T-helper 22 cell (primary cell): ENCODE measurements around the gene ABRAXAS1.
"Not testable (repeated sequence)": the region's sequence is repeated elsewhere in the genome, so short reads cannot be mapped to it uniquely, and the experiment has no call there.

Experiments
- DNase-seq: peaks from one replicate; pipeline ENCODE4 v3.0.0-alpha.2; 2020; ENCODE audit warnings: low read depth

The ABRAXAS1 gene

DNA sequence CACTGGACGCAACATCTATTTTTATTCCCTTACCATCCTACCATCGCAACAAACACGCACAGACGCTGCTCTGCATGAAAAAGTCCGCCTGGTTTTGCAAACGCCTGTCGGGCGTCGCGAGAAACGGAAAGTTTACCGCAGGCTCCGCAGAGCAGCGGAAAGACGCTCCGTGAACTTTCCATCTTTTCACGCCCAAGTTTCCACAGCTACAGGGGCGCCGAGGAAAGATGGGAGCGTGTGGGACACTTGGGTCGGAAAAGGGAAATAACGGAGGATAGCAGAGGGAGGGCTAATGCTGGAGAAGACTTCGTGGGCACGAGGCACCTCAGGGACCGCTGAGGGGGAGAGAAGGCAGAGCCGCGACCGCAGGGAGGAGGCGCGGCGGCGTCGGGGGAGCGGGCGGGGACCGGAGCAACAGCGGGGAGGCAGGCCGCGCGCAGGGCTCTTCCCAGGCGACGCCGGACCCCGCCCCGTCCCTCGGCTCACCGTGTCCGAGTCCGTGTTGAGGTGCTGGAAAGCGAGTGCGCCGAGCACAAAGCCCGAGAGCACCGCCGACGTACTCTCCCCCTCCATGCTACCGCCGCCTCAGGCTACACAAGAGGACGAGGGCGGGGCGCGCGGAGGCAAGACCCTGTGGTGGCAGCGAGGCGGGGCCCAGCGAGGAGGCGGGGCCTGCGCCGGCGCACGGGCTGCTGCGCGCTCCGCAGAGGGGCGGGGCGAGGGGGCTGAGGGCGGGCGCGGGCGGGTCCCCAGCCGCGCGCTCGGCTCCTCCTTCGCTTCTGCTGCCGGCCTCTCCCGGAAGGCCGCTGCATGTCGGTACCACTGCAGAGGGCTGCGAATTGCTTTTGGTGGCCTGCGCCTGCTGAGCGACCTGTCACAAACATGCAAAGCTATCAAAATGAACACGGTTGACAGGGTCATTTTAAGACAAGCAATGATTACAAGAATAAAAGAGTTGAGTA is at the start of gene ABRAXAS1:
Gene ABRAXAS1, minus strand, starts transcription at position 601 of the 962 bp plus-strand sequence. Its CDS starts 28 bp downstream, at position 573.
- peak; percentile 89 for DNase-seq

DNA sequence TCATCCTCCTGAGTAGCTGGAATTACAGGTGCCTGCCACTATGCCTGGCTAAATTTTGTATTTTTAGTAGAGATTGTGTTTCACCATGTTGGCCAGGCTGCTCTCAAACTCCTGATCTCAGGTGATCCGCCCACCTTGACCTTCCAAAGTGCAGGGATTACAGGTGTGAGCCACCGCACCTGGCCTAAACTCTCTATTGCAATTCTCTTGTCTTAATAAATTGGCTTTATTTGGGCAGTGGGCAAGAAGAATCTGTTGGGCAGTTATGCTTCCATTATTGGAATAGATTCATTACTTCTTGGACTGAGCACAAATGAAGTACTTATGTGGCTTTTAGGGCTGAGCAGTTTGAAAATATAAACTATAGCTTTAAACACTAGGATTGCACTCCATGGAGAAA is 42.8 kb upstream of the ABRAXAS1 start:
- DNase-seq: no peak

DNA sequence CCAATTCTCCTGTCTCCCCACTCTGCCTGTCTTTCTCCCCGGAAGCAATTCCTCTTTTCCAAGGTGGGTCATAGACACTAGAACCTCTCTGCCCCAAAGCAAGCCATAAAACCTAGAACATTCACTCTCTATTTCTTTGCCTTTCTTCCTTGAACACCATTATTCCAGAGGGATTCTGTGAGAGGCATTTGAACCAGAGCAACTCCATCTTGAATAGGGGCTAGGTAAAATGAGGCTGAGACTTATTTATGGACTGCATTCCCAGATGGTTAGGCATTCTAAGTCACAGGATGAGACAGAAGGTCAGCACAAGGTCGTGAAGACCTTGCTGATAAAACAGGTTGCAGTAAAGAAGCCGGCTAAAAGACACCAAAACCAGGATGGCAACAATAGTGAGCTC is 37.3 kb upstream of the ABRAXAS1 start:
- DNase-seq: no peak

DNA sequence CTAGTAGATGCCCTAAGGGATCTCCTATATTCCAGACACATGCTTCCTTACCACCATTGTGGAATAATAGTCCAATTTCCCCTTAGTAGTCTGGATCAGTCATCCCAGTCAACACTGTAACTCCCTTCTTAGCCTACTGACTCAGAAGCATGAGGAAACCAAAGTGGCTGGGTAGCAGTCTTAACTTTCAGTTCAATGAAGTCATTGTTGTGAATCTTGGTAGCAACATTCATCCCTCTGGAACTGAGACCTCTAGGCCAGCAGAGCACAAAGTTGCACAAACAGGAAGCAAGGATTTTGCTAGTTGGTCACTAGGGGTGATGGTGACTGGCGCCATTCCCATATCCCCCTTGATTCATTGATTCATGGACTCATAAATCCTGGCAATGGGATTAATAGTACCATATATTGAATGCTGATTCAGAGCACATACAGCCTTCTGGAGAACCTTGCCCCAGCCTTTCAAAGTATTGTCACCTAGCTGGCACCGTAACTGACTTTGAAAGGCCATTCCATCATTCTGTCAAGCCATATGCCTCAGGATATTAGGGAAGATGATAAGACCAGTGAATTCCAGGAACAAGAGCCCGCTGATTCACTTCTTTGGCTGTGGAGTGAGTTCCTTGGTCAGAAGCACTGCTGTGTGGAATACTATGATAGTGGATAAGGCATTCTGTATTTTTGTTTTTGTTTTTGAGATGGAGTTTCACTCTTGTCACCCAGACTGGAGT is 31.3 kb upstream of the ABRAXAS1 start:
- DNase-seq: no peak

DNA sequence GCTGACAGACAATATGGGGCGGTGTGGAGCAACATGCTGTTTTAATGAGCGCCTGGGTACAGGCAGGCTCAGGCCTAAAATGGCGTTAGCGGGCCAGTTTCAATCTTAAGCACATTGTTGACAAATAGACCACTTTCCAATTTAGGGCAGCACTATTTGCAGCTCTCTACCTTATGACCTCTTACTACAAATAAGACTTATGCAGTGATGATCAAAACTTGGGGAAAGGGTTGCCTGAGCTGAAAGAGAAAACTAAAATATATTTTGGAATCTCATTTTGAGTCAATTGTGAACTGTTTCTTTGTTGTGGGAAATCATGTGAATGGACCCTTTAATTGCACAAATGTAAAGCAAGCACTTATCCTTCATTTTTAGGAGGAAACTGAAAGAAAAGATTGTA is 25.5 kb upstream of the ABRAXAS1 start:
- DNase-seq: no peak

DNA sequence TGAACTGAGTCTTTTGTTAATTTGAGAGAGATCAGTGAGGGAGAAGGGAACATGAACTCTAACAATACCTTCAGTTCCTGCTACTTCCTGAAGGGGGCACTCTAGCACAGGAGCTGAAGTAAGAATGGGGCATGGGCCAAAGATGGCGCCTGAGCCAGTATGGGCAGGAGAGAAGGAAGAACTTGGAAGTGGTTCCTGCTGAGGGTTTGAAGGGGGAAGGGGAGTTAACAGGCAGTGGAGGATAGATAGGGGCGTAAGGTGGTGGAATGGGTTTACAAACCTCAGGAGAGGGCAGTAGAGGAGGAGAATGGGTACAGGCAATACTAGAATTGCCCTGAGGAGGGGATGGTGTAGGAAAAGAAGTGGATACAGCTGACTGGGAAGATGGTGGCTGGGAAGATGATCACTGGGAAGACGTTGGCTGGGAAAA is 24.3 kb upstream of the ABRAXAS1 start:
- DNase-seq: not testable (repeated sequence)

DNA sequence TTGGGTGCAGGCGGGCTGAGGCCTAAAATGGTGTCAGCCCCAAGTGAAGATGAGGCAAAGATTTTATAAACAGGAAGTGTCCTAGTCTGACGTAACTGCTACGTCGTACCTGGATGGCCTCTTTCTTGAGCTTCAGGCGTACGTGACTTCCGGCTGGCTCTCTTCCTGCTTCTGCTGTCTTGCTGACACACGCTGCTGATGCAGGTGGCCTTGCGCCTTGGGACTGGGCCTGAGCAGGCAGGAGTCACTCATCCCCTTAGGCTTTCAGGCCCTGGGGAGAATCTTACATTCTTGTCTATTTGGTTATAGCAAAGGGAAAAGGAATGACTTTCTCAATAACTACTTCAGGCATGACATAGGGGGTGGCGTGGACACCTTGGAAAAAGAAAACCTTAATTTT is 20.1 kb upstream of the ABRAXAS1 start:
- DNase-seq: no peak

DNA sequence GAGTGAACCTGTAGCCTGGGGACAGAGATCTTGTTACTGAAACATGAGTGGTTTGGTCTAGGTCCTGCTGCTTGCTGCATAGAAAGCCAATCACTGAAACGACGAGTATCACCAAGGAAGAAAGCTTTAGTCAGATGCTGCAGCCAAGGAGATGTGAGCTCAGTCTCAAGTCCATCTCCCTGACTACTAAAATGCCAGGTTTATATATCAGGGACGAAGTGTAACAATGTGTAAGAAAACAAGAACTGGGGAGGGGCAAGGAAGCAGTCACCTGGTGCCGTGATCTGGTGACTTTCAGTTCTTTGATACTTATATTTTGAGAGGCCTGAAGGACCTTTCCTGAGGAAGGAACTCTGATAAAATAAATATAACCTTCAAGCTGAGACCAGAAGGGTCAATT is 19.6 kb upstream of the ABRAXAS1 start:
- DNase-seq: no peak

DNA sequence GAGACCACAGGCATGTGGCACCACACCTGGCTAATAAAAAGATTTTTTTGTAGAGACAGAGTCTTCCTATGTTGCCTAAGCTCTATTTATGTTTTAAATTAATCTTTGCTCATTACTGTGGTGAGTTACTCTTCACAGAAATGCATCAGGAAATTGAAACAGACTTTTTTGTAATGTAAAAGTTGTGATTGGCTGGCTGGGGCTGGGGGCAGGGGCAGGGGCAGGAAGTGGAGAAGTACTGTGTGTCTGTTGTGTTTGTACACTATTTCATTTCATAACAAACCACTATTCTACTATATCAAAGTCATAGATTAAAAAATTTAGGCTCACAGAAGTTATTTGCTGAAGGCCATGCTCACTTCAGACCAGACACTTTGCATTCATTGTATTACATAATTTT is 19.1 kb upstream of the ABRAXAS1 start:
- DNase-seq: no peak

DNA sequence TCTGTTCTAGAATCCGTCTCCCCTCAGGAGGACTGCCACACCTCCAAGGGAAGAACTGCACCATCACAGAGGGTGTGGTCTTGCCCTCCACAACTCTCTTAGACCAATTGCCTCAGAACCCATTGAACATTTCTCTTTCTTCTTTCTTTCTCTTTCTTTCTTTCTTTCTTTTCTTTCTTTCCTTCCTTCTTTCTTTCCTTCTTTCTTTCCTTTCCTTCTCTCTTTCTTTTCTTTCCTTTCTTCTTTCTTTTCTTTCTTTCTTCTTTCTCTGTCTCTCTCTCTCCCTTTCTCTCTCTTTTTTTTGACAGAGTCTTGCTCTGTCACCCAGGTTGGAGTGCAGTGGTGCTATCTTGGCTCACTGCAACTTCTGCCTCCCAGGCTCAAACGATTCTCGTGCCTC is 16.8 kb upstream of the ABRAXAS1 start:
- not testable (repeated sequence) for DNase-seq

DNA sequence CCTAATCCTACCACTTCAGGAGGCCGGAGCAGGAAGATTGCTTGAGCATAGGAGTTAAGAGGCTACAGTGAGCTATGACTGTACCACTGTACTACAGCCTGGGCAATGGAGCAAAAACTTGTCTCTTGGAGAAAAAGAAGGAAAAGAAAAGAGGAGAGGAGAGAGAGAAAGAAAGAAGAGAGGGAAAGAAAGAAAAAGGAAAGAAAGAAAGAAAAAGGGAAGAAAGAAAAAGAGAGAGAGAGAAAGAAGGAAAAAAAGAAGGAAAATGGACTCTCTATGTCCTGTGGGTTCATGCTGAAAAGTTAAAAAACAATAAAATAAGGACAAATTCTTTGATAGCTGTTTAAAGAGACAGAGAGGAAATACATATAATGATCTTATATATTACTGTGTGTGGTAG is 13.3 kb upstream of the ABRAXAS1 start:
- no peak for DNase-seq

DNA sequence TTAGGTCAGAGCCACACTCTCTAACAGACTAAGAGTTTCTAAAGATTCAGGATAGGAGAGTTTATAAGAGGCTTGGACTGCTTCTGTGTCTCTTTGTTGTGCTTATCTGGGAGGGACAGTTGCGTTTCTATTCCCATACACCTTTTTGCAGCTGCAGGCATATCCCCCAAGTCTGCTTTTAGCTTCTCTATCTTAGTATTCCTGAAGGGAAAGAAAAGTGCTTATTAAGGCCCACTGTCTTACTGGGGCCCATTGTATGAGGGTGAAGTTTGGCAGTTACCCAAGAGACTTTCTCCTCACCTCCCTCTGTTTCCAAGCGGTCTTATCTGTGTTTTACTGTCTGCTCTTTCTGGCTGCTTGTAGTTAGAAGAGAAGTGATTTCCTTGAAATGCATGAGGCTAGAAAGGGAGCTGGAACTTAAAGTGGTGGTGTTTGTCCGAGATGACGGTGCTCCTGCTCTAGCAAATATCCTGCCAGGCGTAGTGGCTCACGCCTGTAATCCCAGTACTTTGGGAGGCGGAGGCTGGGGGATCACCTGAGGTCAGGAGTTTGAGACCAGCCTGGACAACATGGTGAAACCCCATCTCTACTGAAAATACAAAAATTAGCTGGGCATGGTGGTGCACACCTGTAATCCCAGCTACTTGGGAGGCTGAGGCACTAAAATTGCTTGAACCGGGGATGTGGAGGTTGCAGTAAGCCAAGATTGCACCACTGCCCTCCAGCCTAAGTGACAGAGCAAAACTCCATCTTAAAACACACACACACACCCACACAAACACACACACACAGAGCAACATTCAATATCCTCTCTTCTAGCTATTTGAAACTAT is 11.4 kb upstream of the ABRAXAS1 start:
- not testable (repeated sequence) for DNase-seq

DNA sequence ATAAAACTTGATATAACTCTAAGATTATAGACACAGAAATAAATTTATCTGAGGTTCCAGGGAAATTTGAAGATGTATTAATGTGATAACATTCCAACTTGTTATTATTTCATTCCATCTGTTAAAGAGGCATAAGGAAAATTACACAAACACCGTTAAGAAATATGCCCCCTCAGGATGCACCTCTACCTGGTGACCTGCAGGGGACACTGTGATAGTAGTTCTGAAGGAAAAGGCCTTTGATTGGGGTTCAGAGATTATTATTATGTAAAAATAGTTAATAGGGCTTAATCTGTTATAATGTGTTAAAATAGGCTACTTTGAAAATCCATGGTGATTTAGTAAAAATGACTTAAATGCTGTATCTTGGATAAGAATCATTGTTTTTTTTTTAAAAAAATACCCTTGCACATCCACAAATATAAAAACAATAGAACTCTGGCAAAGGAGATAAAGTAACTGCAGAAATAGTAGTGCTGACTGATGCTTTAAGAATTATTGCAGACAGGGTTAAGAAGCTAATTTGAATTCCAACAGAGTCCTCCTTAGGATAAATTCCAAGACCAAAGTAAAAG is 6.1 kb upstream of the ABRAXAS1 start:
- no peak for DNase-seq

DNA sequence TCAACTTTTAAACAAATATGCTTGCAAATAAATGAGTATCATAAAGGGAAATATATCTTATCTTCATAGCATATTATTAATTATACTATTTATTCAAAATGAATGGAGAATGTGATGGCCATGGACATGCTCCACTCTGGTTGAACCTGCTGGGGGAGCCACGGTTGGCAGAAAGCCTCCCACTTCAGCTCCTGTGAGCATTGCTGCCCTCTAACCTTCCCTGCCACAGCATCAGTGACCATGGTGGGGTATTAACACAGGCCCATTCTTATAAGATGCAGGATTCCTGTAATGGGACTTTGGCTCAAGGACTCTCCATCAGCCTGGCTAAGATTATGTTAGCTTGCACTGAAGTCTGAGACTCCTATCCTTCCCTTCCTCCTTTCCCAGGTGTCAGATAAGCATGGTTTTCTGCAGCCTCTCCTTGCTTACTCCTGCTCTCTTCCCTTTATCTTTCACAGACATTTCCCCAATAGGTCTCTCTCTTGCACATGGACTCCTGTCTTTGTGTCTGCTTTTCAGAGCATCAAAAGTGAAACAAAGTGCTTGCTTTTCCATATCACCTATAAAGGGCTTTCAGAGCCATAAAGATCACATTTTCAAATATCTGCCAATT is 4.9 kb upstream of the ABRAXAS1 start:
- no peak for DNase-seq

DNA sequence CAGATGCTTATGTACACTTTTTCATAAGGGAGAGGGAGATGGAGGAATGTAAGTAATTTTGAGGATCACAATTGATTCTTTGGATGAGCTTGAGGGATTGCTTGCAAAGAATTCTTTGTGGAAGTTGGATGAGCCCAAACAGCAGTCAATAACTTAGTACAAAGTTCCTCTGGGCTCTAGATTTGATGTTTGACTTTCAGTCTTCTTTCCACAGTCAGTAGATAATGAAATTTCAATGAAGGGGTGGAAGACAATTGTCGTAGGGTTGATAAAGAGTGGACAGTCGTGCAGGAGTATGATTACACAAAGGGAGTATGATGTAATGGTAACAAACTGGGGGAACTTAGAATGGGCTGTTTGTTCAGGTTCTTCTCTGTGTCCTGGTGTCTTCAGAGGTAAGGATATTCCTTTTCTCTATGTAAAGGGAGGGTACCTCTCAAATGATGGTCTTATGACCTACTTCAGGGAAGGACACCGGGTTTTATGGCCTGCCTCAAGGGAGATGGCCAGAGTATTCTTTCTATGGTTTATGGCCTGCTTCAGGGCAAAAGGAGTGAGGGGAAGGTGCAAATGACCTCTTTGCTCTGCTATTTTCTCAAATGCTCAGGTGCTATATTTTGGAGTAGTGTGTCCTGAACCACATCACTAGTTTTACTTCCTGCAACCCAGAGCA is 1.7 kb upstream of the ABRAXAS1 start:
- no peak for DNase-seq

DNA sequence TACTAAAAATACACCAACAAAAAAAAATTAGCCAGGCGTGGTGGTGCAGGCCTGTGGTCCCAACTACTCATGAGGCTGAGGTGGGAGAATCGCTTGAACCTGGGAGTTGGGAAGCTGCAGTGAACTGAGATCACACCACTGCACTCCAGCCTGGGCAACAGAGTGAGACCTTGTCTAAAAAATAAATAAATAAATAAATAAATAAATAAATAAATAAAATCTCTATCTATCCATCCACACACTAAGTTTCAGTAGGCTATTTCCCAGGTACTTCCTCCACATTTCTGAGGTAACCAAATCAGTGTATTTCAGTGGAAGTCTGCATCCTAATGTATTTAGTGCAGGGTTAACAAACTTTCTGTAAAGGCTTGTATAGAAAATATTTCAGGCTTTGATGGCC is 10.9 kb downstream of the ABRAXAS1 start:
- no peak for DNase-seq

DNA sequence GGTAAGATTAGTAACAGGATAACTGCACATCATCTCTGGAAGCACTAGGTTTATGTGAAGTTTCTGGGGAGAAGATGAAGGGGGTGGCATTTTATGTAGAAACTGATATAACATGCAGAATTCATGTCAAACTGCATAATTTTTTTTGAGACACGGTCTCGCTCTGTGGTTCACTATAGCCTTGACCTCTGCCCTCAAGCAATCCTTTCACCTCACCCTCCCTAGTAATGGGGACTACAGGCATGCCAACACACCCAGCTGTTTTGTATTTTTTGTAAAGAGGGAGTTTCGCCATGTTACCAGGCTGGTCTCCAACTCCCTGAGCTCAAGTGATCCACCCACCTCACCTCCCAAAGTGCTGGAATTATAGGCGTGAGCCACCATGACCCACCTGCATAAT is 11.5 kb downstream of the ABRAXAS1 start:
- no peak for DNase-seq

DNA sequence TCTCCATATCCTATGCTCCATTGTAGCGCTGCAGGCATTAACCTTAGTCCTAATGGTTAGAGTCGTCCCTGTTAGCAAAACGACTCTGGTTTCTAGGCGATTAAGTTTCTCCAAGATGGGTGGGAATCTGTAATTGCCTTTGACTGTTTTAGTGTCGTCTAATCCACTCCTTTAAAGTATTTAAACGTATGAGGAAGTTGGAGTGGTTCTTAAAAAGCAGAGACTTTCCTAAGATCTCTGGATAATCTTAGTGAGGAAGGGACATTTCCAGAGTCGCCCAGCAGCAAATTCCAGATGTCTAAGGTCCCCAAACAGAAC is 28.8 kb downstream of the ABRAXAS1 start:
- DNase-seq: no peak

DNA sequence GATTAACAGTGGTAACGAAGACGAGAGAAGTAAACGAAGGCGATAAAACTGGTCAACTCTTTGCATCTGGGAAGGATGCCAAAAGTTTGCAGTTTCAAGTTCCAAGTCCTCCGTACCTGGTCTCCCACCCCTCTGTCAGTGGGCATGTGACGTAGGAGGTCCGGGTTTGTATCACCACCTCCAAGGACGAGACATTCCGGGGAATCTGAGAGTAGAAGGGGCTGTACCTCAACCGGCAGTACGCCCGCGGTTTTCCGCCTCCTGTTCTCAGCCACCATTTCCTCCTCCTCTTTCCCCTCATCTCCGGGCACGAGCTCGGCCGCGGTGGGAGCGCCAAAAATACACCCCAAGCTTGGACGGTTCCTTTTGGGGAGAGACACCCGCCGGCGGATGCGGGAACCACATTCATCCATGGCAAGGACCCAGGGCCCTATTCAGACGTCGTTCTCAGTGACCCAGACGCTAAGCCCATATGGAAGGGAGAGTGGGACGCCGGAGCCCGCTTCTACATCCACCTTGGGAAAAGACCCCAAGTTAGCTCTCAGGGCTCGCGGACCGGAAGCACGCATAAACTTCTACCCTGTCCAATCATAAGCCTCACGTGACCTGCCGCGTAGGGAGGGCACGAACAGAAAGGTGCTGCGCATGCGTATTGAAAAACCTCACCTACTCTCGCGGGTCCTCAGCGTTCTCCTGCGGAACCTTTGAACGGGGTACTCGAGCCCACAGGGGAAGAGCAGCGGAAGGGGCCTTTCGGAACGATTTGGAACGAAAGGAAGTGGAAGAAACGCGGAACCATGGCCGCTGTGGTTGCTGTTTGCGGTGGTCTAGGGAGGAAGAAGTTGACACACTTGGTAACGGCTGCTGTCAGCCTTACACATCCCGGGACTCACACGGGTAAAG is 29.4 kb downstream of the ABRAXAS1 start, which contains the start of the genes HELQ and MRPS18C:
Gene HELQ, minus strand, starts transcription at position 543 of the 903 bp plus-strand sequence. Its CDS starts 130 bp downstream, at position 413.
Gene MRPS18C, plus strand, starts transcription at position 778 of the 903 bp plus-strand sequence. Its CDS starts 20 bp downstream, at position 798.
- DNase-seq: peak; percentile 96

DNA sequence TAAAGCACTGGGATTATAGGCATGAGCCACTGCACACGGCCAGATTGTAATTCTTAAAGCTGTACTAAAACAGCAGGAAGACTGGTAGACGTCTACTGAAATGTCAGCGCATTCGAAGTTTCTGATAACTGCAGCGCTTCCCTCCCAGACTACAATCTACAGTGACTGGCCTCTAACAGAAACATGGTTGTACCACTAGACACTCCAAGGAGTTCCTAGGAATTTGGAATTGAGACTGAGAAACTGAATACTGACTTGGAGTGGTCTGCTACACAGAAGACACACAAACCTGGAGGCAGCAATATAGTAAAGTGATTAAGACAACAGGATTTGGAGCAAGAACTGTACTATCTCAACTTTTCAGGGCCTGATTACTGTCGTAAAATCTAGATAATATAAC is 30.2 kb downstream of the ABRAXAS1 start:
- no peak for DNase-seq
